ENCODE results near the gene PBX2.
"Not testable (repeated sequence)": the region's sequence is repeated elsewhere in the genome, so short reads cannot be mapped to it uniquely, and the experiment has no call there.

PBX2 gene

DNA sequence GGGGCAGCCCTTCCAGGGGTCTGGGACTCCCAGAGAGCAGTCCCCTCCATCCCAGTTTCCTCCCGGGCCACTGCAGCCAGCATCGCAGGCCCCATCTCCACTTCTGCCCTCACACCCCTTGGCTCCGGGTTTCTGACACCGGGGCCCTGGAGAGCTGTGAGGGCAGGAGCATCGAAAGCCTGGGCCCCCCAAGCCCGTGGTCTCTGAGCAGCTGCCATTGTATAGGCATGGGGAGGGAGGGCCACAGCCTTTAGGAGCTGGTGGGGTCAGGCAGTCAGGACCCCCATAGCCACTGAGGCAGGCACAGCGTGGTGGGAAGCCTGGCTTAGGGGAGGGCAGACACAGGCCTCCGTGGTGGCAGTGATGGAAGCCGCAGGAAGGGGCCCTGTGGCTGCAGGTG is 12.2 kb upstream of the PBX2 start:
- DNase-seq = no peak

DNA sequence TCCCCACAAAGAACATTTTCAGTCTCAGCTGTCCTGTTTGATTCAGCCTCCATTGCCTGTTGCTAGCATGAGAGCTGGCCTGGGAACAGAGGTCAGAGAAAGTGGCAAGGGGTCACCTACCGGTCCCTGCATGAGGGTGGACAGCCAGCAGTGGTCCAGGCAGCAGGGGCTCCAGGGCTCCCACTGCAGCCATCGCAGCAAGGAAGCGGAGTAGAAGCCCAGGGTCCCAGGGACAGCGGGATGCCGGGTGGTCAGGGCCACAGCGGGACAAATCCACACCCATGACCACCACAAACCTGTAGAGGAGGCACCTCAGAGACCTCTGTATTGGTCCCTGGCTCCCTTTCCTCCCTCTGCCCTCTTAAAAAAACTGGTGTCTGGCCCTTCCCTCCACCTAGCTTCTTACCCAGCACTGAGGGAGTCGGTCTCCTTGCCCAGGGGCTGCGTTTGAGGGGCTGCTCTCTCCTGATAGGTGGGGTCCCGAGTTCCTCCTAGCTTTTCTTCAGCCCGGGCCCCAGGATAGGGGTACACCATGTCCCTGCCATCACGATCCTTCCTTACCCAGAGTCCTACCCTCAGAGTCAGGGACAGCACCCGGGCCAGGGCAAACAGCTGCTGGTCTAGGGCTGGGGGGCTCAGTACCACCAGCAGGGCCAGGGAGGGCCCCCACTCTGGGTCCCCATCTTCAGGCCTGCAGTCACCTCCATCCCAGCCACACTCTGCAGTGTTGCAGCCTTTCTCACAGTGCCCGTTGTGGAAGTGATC is 10.9 kb upstream of the PBX2 start:
- DNase-seq = no peak

DNA sequence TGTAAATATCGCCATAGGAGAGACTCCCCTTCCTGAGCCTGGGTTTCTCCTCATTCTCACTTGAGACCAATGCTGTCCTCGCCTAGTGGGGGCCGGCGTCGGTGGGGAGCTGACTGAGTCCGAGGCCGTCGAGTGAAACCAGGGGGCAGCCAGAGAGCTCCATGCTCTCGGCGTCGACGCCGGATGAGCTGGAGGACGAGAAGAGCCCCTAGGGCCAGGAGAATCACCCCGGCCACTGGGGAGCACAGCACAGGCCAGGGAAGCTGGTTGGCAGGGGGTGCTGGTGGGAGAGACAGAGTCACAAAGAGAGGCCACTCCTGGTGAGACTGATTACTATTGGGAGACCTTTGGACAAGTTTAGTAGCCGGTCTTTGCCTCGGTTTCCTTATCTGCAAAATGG is 8.9 kb upstream of the PBX2 start:
- DNase-seq = no peak

DNA sequence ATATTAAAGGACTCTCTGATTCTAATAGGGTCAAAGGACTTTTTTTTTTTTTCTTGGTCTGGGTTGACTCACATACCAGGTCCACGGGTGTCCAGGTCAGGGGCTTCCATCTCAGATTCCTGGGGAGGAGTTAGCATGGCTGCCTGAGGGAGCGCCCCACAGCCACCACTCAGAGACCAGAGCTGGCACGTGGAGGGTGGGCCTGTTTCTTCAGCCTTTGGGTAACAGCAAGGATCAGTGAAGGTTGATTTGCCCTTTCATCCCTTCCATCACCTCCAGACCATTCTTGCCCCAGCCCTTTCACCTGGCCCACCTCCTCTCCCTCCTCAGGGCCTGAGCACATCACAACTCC is 8.3 kb upstream of the PBX2 start:
- no peak for DNase-seq

DNA sequence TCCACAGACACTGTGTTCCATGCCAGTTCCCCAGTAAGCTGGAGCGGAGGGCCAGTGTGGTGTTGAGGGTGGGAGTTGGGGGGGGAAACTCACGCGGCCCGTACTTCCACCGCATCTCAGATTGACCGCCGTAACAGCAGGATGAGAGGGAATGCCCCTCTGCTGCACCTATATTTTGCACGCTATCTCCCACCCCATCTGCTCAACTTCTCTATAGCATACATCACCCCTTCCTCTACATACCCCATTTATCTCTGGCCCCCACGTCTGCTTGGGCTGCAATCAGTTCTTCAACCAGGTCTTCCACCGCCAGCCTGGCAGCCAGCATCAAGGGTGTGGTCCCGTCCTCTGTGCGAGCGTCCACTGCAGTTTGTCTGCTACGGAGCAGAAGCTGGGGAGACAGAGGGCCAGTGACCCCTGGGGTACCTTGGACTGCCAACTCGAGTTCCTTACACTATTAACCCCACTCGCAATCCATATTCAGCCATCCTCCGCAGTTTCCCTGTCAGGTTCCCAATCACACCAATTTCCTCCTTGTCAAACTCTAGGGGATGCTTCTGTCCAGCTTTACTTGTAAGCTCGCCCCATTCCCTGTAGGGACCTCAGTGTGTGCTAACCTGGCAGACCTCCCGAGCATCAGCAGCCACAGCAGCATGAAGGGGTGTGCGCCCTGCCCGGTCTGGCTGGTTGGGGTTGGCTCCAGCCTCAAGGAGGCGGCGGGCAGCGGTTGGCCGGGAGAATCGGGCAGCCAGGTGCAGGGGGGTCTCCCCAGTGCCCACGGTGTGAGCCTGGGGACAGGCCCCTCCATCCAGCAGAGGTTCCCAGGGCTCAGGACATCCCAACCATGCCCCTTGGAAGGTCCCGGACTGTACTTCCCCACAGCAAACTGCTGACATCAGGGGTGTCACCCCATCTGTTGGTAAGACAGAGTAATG is 6.9 kb upstream of the PBX2 start:
- DNase-seq = no peak

DNA sequence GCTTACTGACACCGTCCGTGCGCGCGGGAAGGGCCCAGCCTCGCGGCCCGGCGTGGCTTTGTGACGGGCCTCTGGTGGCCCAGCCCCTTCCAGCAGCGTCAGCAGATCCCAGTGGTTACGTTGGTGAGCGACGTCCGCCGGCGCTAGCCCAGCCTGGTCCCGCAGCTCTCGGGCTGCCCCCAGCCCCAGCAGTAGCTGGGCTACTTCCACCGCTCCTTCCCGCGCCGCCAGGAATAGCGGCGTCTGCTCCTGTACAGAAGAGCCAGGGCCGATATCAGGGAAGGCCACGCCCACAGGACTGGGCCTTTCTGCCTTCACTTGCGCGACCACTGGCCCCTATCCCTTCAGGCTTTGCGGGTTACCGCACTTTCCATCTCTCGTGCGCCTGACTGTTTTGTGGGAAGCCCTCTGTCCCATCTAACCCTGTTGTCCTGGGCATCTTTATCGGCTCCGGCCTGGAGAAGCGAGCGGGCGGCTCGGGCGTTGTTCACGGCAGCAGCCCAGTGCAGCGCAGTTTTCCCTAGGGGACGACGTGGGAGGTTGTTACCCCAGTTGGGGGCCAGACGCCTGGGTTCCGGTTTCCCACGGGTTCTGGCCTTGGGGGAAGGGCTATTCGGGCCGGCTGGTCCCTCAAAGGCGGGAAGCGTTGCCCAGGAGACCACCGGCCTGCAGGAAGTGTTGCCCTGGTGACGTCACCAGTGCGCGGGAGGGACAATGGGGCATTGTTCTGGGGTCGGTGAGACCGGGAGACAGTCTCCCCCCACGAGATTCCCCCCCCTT is 6.1 kb upstream of the PBX2 start:
- peak; percentile 74 for DNase-seq

DNA sequence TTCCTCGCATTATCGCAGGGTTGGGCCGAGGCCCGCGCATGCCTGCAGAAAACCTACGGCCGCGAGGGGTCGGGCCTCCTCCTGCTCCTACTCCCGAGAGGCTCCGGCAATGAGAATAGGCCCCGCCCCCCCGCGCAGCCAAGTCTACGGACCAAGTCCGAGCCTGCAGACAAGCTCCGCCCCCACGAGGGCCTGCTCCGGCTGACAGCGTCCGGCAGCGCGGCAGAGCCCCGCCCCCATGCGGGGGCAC is 5.6 kb upstream of the PBX2 start:
- DNase-seq = peak; percentile 100

DNA sequence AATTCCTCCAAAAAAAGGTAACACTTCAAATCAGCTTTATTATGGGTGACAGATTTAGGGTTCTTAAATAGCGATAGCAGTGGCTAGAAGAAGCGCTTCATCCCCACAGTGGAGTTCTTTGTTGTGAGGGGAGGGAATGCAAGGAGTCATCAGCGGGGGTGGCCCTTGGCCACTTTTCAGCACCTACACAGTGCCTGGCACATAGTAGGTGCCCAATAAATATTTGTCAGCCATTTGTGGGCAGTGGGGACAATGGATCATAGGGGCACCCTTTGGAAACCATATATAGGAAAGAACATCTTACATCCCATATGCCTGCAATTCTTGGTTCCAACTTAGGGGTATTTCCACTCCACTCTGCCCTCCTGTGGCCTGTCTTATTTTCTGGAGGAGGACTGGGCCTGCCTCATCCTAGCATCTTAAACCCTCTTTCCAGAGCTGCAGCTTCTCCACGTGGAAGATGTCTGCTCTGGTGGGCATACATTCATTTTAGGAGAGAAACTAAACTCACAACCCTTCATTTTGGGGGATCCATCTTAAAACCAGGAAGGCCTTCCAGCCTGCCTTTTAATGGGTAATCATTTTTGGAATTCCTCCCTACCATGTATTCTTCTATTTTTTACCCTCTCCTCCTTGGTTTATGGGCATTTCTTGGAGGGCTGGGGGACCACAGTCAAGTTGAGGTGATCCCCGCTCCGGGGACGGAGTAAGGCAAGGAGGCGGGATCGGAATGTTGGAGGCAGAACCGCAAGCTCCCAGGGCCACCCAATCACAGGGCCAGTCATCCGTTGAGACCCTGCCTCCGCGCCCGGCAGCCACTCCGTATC is 5.0 kb upstream of the PBX2 start:
- DNase-seq = peak; percentile 46

DNA sequence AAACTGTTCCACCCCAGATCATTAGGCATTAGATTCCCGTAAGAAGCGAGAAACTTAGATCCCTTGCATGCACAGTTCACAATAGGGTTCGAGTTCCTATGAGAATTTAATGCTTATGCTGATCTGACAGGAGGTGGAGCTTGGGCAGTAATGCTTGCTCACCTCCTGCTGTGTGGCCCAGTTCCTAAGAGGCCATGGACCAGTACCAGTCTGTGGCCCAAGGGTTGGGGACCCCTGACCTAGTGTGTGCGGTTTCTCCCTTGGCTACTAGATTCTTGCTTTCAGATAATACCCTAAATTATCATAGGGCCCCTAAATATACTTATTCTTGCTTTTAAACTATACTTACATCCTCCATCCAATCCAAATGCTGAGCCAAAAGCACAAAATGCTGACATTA is 4.4 kb upstream of the PBX2 start:
- DNase-seq = no peak

DNA sequence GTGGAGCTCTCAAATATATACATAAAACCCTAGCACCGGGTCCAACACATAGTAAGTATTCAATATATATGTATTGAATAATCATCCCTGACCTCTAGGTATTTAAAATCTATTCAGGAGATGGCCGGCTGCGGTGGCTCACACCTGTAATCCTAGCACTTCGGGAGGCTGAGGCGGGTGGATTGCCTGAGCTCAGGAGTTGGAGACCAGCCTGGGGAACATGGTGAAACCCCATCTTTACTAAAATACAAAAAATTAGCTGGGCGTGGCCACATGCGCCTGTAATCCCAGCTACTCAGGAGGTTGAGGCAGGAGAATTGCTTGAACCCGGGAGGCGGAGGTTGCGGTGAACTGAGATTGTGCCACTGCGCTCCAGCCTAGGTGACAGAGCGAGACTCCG is 3.1 kb upstream of the PBX2 start:
- not testable (repeated sequence) for DNase-seq

DNA sequence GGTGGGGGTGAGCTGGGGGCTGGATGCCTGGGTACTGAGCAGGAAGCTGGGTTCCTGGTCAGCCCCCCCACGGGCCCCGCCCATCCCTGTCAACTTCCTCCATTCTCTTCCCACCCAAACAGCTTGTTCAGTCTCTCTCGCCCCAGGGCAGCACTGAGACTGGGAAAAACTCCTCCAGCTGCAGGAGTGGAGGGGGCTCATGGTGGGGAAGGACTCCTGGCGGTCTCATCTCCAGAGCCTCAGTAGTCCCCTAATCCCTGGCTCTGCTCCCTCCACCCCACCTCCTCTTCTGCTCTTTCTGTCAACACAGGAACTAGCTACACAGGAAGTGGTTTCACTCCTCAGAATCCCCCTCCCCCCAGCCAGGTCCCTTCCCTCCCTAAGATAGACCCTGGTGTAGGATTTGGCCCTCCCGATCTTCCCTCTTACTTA is 2.6 kb upstream of the PBX2 start, which contains the start of gene GPSM3:
TSS of gene GPSM3 (minus strand) at position 36 of the 432 bp plus-strand sequence. CDS start 130 bp downstream, outside the sequence.
- no peak for DNase-seq

DNA sequence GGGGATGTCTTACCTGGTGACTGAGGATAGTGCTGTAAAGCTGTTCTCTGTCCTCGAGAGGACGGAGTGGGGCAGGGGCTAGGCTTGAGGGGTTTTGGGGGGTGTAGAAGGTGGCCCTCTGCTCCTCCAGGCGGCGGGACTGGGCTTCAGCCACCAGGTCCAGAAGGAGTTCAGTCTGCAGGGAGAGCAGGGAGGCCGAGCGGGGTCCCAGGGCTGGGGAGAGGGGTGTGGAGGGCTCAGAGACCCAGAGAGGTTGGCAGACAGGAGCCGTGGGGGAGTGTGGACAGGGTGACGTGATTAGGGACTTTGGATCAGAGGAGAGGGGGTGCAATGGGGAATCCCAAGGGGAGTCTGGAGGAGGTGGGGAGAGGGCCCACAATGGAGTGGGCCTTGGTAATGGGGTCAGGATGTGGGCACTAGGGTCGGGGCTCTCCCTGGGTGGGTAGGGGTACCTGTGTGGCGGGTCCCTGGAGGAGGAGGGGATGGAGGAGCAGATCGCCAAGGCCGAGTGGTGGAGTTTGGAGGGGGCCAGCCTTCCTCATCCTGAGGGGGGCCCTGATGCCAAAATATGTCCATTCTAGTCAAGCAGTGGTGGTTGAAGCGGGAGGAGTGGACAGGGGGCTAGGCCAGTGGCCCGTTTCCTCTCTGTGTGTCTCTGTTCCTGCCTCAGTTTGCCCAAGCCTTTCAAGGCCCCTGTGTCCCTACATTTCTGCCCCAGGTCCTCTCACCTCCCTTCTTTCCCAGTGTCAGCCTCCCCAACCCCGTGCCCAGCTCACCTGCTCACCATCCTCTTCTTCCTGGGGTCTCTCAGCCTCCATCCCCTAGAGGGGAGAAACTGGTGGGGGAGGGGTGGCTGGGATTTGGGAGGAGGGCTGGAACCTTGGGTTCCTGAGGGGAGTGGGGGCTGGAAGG is 1.9 kb upstream of the PBX2 start:
- no peak for DNase-seq

DNA sequence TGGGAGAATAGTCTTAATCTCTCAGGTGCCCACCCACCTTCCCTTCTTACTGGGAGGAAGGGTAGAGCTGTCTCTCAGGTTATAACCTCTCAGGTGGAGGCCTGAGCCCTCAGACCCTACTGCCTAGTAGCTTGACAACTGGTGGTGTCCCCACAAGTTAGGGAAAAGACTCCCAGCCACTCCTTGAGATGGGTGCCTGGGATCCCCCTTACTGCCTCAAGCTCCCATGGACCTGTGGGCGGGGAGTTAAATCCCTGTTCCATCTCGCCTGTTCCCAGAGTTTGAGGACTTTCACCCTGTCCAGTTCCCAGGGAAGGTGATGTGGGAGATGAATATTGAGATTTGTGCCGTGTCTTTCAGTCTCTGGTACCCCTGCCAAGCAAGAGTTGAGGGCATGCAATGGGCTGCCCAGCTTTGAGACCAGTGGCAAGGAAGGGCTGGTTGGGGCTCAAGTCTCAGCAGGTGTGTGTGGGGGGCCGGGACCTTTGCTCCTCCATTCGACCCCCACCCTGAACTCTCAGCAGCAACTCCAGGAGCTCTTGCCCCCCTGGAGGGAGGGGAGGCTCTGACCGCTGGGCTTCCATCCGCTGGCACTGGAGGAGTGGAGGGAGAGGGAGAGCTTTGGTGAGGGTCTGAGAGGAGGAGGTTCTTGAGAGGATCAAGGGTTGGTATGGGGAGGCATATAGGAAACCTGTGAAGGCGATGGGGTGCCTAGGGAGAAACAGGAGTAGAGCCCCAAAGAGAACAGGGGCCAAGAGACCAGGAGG is 1.1 kb upstream of the PBX2 start:
- no peak for DNase-seq

DNA sequence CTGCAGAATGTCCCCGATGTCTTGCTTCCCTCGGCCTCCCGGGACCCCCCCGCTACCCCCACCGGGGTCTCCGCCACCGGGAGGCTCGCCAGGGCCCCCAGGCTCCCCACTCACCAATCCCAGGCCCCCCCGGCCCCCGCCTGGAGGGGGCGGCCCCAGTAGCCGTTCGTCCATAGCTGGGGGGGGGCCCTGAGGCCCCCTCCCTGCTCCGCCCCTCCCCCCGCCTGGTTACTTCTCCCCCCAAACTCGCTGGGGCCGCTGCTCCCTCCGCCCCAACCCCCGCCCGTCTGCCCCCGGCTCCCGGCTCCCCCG is 304 bp downstream of the PBX2 start:
- no peak for DNase-seq

DNA sequence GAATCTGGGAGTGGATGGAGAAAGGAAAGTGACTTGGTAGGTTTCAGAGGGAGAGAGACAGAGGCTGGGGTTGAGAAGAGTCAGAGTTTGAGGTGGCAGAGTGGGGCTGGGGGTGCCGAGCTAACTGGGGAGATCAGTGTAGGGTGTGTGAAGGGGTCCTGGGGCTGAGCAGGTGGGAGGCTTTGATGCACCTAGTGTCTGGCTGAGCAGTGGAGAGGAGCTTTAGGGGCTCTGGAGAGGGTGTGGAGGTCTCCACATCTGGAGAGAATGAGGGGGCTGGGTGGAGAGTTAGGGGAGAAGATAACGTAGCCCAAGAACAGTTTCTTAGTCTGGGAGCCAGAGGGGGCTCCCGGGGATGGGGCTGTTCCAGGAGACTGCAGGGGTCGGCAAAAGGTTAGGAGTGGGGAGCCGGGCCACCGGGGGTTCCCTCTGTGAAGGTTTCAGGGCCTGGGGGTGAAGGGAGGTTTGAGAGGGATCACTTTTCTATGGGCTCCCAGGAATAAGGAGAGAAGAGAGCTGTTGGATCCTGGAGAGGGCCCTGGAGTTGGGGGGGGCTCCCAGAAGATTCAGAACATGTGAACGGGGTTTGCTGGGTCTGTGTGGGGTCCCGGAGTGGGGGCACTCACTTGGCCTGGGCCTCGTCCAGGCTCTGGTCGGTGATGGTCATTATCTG is 797 bp downstream of the PBX2 start:
- DNase-seq = no peak

DNA sequence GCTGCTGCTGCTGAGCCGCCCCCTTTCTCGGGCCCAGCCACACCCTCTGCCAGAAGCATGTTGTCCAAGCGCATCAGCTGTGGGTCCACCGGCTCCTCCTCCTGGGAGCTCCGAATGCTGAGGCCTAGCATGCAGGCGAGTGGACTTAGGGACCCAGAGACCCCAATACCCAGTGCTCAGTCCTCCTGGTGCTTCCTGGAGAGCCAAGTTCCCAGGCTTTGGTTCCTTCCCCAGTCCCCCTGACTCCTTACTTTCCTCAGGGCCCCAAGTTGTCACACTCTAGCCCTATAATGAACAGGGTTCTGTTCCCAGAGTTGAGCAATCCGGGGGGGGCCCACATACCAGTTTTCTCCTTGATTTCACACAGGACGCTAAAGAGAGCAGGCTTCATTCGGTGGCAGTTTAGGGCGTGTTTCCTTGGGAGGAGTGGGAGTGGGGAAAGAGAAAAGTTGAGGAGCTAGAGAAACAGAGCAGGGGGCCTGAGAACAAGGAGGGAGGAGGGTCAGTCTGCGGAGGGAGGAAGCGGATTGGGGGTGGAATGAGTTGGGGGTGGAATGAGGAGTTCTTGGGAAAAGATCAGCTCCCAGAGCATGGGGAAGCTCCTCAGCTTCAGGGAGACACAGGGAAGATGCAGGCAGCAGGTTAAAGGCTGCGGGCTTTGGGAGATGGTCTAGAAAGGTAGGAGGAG is 1.5 kb downstream of the PBX2 start:
- DNase-seq = no peak

DNA sequence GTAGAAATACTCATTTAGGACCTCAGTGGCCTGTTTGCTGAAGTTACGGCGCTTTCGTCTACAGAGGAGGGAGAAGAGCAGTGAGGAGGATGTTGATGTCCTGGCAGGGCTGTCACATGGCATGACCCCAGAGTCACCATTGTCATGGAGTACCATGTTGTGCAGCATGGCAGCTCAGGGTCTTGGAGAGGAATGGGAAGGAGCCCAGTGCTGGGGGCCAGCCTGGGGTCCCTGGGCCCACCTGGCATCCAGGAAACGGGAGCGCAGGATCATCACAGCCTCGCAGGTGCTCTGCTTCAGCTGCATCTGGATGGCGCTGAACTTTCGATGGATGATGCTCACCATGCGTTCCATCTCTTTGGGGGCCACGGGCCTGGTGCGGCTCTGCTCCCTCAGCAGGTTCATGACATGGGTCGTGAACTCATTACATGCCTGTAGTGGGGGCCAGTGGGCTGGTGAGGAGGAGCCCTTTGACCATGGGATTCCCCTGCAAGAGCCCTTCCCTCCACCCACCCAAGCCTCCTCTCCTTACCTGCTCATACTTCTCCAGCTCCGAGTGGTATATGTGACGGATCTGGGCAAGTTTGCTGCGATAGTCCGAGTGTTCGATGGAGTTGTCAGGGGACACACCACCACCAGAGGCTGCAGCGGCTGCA is 2.1 kb downstream of the PBX2 start:
- not testable (repeated sequence) for DNase-seq

DNA sequence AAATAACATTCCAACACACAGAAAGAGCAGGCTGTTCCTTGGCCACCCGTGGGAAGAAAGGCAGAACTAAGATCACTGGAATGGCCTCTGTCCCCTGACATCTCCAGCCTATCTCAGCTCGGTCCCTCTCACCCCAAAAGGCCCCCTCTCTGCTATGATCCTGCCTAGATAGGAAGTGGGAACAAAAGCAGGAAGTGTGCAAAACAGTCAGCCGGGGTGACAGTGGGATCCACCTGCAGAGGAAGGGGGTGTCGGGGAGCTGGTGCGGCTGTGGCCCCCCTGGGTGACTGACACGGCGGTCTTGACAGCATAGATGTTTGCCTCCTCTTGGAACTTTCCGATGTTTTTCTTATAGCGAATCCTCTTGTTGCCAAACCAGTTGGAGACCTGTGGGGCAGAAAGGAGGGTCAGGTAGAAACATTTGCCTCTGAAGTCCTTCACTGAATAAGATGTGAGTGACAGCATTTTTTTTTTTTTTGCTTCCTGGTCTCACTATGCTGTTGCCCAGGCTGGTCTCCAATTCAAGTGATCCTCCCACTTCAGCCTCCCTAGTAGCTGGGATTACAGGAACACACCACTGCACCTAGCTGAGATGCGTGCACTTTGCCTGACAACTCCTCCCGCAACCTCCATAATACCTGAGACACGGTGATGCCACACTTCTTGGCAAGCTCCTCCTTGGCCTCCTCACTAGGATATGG is 2.8 kb downstream of the PBX2 start:
- DNase-seq = no peak
